Hepatocyte (in vitro differentiated cells): Measurements from ENCODE around the gene BCAS3.
"Not testable (repeated sequence)": the region's sequence is repeated elsewhere in the genome, so short reads cannot be mapped to it uniquely, and the experiment has no call there.

Source experiments
- EZH2 ChIP-seq: fragments of 200-600 bp; sonication (generic); IDR thresholded peaks from 2 replicates; pipeline ENCODE4 v1.6.1; 2016; ENCODE audit warnings: antibody characterized with exemption, mild to moderate bottlenecking, borderline replicate concordance
- EZH2phosphoT487 ChIP-seq: fragments of 200-600 bp; sonication (generic); IDR thresholded peaks from one replicate; pipeline ENCODE4 v1.6.1; 2018; ENCODE audit warnings: antibody characterized with exemption, mild to moderate bottlenecking, low read depth, moderate library complexity; ENCODE audit not compliant: unreplicated experiment, severe bottlenecking
- TF ChIP-seq, protein P1 (sequence below): fragments of 200-600 bp; sonication (generic); IDR thresholded peaks from 2 replicates; pipeline ENCODE4 v1.5.1; 2016; ENCODE audit warnings: antibody characterized with exemption, mild to moderate bottlenecking; ENCODE audit not compliant: poor library complexity

DNA sequence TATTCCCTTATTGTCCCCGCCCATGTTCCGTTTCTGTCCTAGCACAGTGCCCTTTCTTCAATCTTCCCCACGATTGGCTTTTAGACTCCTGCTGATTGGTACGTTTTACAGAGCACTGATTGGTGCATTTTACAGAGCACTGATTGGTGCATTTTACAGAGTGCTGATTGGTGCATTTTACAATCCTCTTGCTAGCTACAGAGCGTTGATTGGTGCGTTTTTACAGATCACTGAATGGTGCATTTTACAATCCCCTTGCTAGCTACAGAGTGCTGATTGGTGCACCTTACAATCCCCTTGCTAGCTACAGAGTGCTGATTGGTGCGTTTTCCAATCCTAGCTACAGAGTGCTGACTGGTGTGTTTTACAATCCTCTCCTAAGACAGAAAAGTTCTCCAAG, 3.0 kb upstream of the BCAS3 start:
- TF ChIP-seq, protein P1, sequence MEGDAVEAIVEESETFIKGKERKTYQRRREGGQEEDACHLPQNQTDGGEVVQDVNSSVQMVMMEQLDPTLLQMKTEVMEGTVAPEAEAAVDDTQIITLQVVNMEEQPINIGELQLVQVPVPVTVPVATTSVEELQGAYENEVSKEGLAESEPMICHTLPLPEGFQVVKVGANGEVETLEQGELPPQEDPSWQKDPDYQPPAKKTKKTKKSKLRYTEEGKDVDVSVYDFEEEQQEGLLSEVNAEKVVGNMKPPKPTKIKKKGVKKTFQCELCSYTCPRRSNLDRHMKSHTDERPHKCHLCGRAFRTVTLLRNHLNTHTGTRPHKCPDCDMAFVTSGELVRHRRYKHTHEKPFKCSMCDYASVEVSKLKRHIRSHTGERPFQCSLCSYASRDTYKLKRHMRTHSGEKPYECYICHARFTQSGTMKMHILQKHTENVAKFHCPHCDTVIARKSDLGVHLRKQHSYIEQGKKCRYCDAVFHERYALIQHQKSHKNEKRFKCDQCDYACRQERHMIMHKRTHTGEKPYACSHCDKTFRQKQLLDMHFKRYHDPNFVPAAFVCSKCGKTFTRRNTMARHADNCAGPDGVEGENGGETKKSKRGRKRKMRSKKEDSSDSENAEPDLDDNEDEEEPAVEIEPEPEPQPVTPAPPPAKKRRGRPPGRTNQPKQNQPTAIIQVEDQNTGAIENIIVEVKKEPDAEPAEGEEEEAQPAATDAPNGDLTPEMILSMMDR: not testable (repeated sequence)
- TF ChIP-seq EZH2, EZH2phosphoT487: not testable (repeated sequence)
